Measurements from ENCODE around the gene ENOPH1.

Gene ENOPH1

DNA sequence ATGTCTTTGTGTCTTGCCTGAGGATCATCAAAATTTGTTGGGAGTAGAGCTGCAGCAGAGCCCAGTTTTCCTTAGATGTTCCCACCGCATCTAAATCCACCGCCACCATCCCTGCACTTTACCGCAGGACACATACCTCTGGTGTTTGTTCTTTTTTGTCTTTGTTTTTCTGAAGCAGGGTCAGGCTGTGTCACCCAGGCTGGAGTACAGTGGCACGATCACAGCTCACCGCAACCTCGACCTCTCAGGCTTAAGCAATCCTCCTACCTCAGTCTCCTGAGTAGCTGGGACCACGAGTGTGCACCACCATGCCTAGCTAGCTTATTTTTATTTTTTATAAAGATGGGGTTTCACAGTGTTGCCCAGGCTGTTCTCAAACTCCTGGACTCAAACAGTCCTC is 4.6 kb downstream of the ENOPH1 start:
- DNase-seq, result no peak
- Histone ChIP-seq H3K27me3 (replicated peaks) (no peaks in the 10 kb centered on the region), H3K4me3 (ENCODE audit: low read depth, low read length) (no peak overlapping the region), H3K36me3 (replicated peaks) (no peaks in the 10 kb centered on the region), H3K27ac (no peak overlapping the region)
- no peak for TF ChIP-seq CTCF (IDR thresholded peaks at IDR 0.05; ENCODE audit: low read depth, low read length, missing control alignments)
- in situ Hi-C loops (cut with HindIII; ENCODE audit: low pct_ligation_motif_present, low sequenced_read_pairs), result no loop called here

DNA sequence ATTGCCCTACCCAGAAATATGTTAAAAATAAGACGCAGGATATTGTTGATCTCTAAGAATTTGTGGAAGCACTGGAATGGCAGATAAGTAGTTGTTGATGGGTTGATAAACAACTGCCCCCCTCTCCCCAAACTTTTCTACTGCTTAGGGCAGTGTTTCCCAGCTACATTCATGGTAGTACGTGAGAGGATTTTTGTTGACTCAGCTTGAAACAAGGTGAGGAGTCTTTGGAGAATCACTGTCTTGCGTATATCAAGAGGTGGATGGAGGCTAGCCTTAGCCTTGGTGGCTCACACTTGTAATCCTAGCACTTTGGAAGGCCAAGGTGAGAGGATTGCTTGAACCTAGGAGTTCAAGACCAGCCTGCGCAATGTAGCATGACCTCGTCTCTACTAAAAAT is 5.7 kb downstream of the ENOPH1 start:
- no peak for TF ChIP-seq CTCF (IDR thresholded peaks at IDR 0.05; ENCODE audit: low read depth, low read length, missing control alignments)
- Histone ChIP-seq H3K27ac (no peak overlapping the region), H3K4me3 (ENCODE audit: low read depth, low read length) (no peak overlapping the region), H3K36me3 (replicated peaks) (no peaks in the 10 kb centered on the region), H3K27me3 (replicated peaks) (no peaks in the 10 kb centered on the region)
- DNase-seq, result no peak
- in situ Hi-C loops (cut with HindIII; ENCODE audit: low pct_ligation_motif_present, low sequenced_read_pairs), result no loop called here

DNA sequence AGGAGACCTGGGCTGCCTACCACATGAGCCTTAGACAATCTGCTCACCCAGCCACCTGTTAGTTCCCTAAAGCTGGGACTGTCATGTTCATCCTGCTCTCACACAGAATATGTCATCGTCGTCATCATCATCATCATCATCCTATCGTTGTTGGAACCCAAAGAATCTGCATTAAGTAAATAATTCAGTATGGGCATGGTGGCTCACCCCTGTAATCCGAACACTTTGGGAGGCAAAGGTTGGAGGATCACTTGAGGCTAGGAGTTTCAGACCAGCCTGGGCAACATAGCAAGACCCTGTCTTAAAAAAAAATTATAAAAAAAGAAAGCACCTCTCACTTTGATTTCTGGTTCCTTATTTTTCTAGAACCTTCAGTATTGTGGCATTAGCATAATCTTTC is 6.4 kb downstream of the ENOPH1 start:
- no peak overlapping the region for H3K27ac ChIP-seq
- H3K27me3 ChIP-seq (replicated peaks), result no peaks in the 10 kb centered on the region
- TF ChIP-seq CTCF (IDR thresholded peaks at IDR 0.05; ENCODE audit: low read depth, low read length, missing control alignments), result no peak
- DNase-seq, result no peak
- H3K36me3 ChIP-seq (replicated peaks), result no peaks in the 10 kb centered on the region
- no peak overlapping the region for H3K4me3 ChIP-seq (ENCODE audit: low read depth, low read length)
- in situ Hi-C loops (cut with HindIII; ENCODE audit: low pct_ligation_motif_present, low sequenced_read_pairs), result no loop called here

DNA sequence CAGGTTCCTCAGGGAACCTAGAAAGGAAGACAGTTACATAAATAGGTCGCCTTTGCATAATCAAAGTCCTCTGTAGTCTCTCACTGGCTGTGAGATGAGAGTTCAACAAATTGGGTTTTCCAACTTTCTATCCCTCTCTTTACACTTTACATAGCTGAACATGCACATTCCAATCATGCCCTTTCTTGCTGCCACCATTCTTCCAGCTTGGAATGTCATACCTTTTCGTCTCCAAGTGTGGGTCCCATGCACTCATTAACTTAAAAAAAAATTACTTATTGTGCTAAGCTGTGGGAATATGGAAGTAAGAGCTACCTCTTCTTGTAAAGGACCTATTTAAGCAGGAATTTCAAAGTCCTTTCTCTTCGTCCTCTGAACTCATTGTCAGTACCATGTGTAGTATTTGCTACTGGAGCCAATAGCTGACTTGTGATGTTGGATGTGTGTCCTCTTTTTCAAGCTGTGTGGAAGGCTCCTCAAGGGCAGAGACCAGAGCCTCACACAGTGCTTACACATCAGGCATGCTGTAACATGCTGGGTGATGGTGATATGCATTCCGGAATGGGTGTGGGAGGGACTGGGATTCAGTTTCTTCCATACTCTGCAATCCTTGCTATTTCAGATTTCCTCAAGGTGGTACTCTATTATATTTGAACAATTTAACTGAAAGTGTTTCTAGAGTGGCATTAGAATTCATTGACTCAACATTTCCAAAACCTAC is 7.1 kb downstream of the ENOPH1 start:
- H3K27ac ChIP-seq, result no peak overlapping the region
- DNase-seq, result no peak
- in situ Hi-C loops (cut with HindIII; ENCODE audit: low pct_ligation_motif_present, low sequenced_read_pairs), result no loop called here
- H3K36me3 ChIP-seq (replicated peaks), result no peaks in the 10 kb centered on the region
- no peaks in the 10 kb centered on the region for H3K27me3 ChIP-seq (replicated peaks)
- no peak overlapping the region for H3K4me3 ChIP-seq (ENCODE audit: low read depth, low read length)
- TF ChIP-seq CTCF (IDR thresholded peaks at IDR 0.05; ENCODE audit: low read depth, low read length, missing control alignments), result no peak

- in situ Hi-C loops (cut with HindIII; ENCODE audit: low pct_ligation_motif_present, low sequenced_read_pairs), result no loop called here
Measured at GRCh38 chr4:82439088-82439487, 8.7 kb downstream of the ENOPH1 start.

More at GRCh38 chr4:82439088-82439487, 8.7 kb downstream of the ENOPH1 start:
- H3K36me3 ChIP-seq (replicated peaks), result no peaks in the 10 kb centered on the region
- H3K4me3 ChIP-seq (ENCODE audit: low read depth, low read length), result no peak overlapping the region
- H3K27me3 ChIP-seq (replicated peaks), result no peaks in the 10 kb centered on the region
- DNase-seq, result no peak
- TF ChIP-seq CTCF (IDR thresholded peaks at IDR 0.05; ENCODE audit: low read depth, low read length, missing control alignments), result no peak
- no peak overlapping the region for H3K27ac ChIP-seq
